H9 (cell line): Measurements from ENCODE around the gene LMX1A. TPM values are rescaled to one million over a fixed set of nuclear protein-coding genes. Genes with fewer than 3 reads are reported as not detected.

Source experiments
- DNase-seq: peaks from one replicate; pipeline ENCODE4 v3.0.0-alpha.2; 2017
- H2AFZ ChIP-seq: one replicate; pipeline ENCODE4 v1.6.1; 2013; ENCODE audit warnings: mild to moderate bottlenecking, low read length, control low read depth, moderate library complexity
- H2AK5ac ChIP-seq: 2 replicates; pipeline ENCODE4 v1.6.1; 2013; ENCODE audit warnings: low read length, control low read depth, mixed read lengths; ENCODE audit not compliant: insufficient read length
- H2BK120ac ChIP-seq: one replicate; pipeline ENCODE4 v1.6.1; 2013; ENCODE audit warnings: low read depth, mild to moderate bottlenecking, low read length, control low read depth, inconsistent platforms; ENCODE audit not compliant: poor library complexity, severe bottlenecking
- H2BK12ac ChIP-seq: 2 replicates; pipeline ENCODE4 v1.6.1; 2013; ENCODE audit warnings: low read length, control low read depth, mixed read lengths, low read depth; ENCODE audit not compliant: insufficient read length
- H2BK15ac ChIP-seq: 2 replicates; pipeline ENCODE4 v1.6.1; 2013; ENCODE audit warnings: low read depth, low read length, control low read depth
- H2BK20ac ChIP-seq: one replicate; pipeline ENCODE4 v1.6.1; 2013; ENCODE audit warnings: low read depth, mild to moderate bottlenecking, low read length, control low read depth, inconsistent platforms; ENCODE audit not compliant: poor library complexity, severe bottlenecking
- H2BK5ac ChIP-seq: 2 replicates; pipeline ENCODE4 v1.6.1; 2013; ENCODE audit warnings: low read length, control low read depth, mixed read lengths; ENCODE audit not compliant: insufficient read length
- H3K14ac ChIP-seq: 2 replicates; pipeline ENCODE4 v1.6.1; 2013; ENCODE audit warnings: low read length, control low read depth; ENCODE audit not compliant: insufficient read depth
- H3K18ac ChIP-seq: 2 replicates; pipeline ENCODE4 v1.6.1; 2013; ENCODE audit warnings: low read depth, mild to moderate bottlenecking, mixed read lengths, low read length, control low read depth; ENCODE audit not compliant: insufficient read length
- H3K23ac ChIP-seq: 2 replicates; pipeline ENCODE4 v1.6.1; 2013; ENCODE audit warnings: low read length, control low read depth, mixed read lengths, low read depth; ENCODE audit not compliant: insufficient read length
- H3K23me2 ChIP-seq: 2 replicates; pipeline ENCODE4 v1.6.1; 2013; ENCODE audit warnings: low read depth, mild to moderate bottlenecking, mixed read lengths, low read length, control low read depth; ENCODE audit not compliant: insufficient read length, poor library complexity, severe bottlenecking
- H3K27ac ChIP-seq: 2 replicates; pipeline ENCODE4 v1.5.1; 2013; ENCODE audit warnings: low read length, control low read depth, mixed read lengths, low read depth; ENCODE audit not compliant: insufficient read length
- H3K27me3 ChIP-seq: 2 replicates; pipeline ENCODE4 v1.6.1; 2013; ENCODE audit warnings: low read length, control low read depth, inconsistent platforms; ENCODE audit not compliant: insufficient read depth
- H3K4ac ChIP-seq: 2 replicates; pipeline ENCODE4 v1.6.1; 2013; ENCODE audit warnings: low read depth, mild to moderate bottlenecking, control low read depth, inconsistent platforms, low read length, moderate library complexity
- H3K4me1 ChIP-seq: 2 replicates; pipeline ENCODE4 v1.6.1; 2013; ENCODE audit warnings: low read length, control low read depth, inconsistent platforms; ENCODE audit not compliant: insufficient read depth
- H3K4me2 ChIP-seq: 2 replicates; pipeline ENCODE4 v1.6.1; 2013; ENCODE audit warnings: low read length, control low read depth, mixed read lengths; ENCODE audit not compliant: insufficient read length, insufficient read depth
- H3K56ac ChIP-seq: 2 replicates; pipeline ENCODE4 v1.6.1; 2013; ENCODE audit warnings: low read depth, mild to moderate bottlenecking, mixed read lengths, low read length, control low read depth; ENCODE audit not compliant: insufficient read length
- H3K79me1 ChIP-seq: 2 replicates; pipeline ENCODE4 v1.6.1; 2013; ENCODE audit warnings: low read depth, mild to moderate bottlenecking, moderate library complexity, low read length, control low read depth, inconsistent platforms; ENCODE audit not compliant: insufficient read depth, poor library complexity, severe bottlenecking
- H3K79me2 ChIP-seq: 2 replicates; pipeline ENCODE4 v1.6.1; 2013; ENCODE audit warnings: low read length, control low read depth, inconsistent platforms; ENCODE audit not compliant: insufficient read depth
- H3K9ac ChIP-seq: 2 replicates; pipeline ENCODE4 v1.6.1; 2013; ENCODE audit warnings: low read length, control low read depth, mixed read lengths; ENCODE audit not compliant: insufficient read length; ENCODE audit errors: extremely low read depth
- H3K9me3 ChIP-seq: one replicate; pipeline ENCODE4 v1.6.1; 2013; ENCODE audit warnings: low read depth, low read length, inconsistent platforms; ENCODE audit not compliant: control insufficient read depth
- H3T11ph ChIP-seq: one replicate; pipeline ENCODE4 v1.6.1; 2013; ENCODE audit warnings: mild to moderate bottlenecking, low read length, control low read depth, inconsistent platforms
- H4K20me1 ChIP-seq: one replicate; pipeline ENCODE4 v1.6.1; 2013; ENCODE audit not compliant: control insufficient read depth, insufficient read length, insufficient read depth
- H4K5ac ChIP-seq: 2 replicates; pipeline ENCODE4 v1.6.1; 2013; ENCODE audit warnings: low read depth, mild to moderate bottlenecking, mixed read lengths, low read length, control low read depth; ENCODE audit not compliant: insufficient read length
- H4K8ac ChIP-seq: replicated peaks from 2 replicates; pipeline ENCODE4 v1.6.1; 2013; ENCODE audit warnings: low read length, control low read depth, mixed read lengths, low read depth; ENCODE audit not compliant: insufficient read length
- H4K91ac ChIP-seq: 2 replicates; pipeline ENCODE4 v1.6.1; 2013; ENCODE audit warnings: low read depth, mild to moderate bottlenecking, moderate library complexity, mixed read lengths, low read length, control low read depth; ENCODE audit not compliant: insufficient read length
- H3K27ac Mint-ChIP-seq, 3 experiments: 2 replicates in 2 of 3; 3 replicates in 1 of 3; pipeline ENCODE4 v1.8.0; 2020 to 2021; ENCODE audit warnings: mixed read lengths in 3 of 3, mild to moderate bottlenecking in 1 of 3, moderate library complexity in 1 of 3
- H3K27me3 Mint-ChIP-seq: 2 replicates; pipeline ENCODE4 v1.8.0; 2021; ENCODE audit warnings: low read depth, mild to moderate bottlenecking, moderate library complexity, mixed read lengths
- H3K36me3 Mint-ChIP-seq, 3 experiments: 2 replicates in 2 of 3; 3 replicates in 1 of 3; pipeline ENCODE4 v1.8.0; 2020 to 2021; ENCODE audit warnings: low read depth in 3 of 3, mixed read lengths in 3 of 3; ENCODE audit not compliant: insufficient read depth in 1 of 3
- H3K4me1 Mint-ChIP-seq, 2 experiments: 2 replicates each; pipeline ENCODE4 v1.8.0; 2020; ENCODE audit warnings: mixed read lengths in 2 of 2
- H3K4me3 Mint-ChIP-seq, 2 experiments: 2 replicates in 1 of 2; 3 replicates in 1 of 2; pipeline ENCODE4 v1.8.0; 2020 to 2021; ENCODE audit warnings: mild to moderate bottlenecking in 2 of 2, mixed read lengths in 2 of 2, moderate library complexity in 1 of 2
- H3K9me3 Mint-ChIP-seq, 2 experiments: 2 replicates in 1 of 2; 3 replicates in 1 of 2; pipeline ENCODE4 v1.8.0; 2020; ENCODE audit warnings: mild to moderate bottlenecking in 2 of 2, mixed read lengths in 2 of 2, moderate library complexity in 1 of 2
- WGBS: extraction: QIAGEN DNeasy Blood & Tissue Kit; methylation state at CpG from one replicate; pipeline ENCODE4 v1.1.7; 2013; ENCODE audit warnings: missing lambda C conversion rate, low lambda C conversion rate, mixed read lengths; ENCODE audit not compliant: insufficient read length; ENCODE audit errors: extremely low coverage; 5-methylcytosine and 5-hydroxymethylcytosine counted together
- total RNA-seq: library from RNA; stranded (reverse); gene quantifications from 2 replicates; pipeline ENCODE4 v1.2.1, GENCODE V29; 2021
- TF ChIP-seq, protein P1 (sequence below): fragments of 200-600 bp; sonication (generic); conservative IDR thresholded peaks from 3 replicates; pipeline ENCODE4 v1.8.0; 2021; ENCODE audit warnings: antibody characterized with exemption, mild to moderate bottlenecking

LMX1A gene
- total RNA-seq, 1 experiment from 2014 or later: not detected

- Mint-ChIP-seq H3K27ac (no peak overlapping the region), H3K9me3 (no peaks in the 10 kb centered on the region), H3K4me1 (no peaks in the 10 kb centered on the region; a peak in 1 of 4 replicates), H3K27me3 (no peaks in the 10 kb centered on the region), H3K36me3 (no peaks in the 10 kb centered on the region), H3K4me3 (no peak overlapping the region)
- H3K79me2 ChIP-seq: no peaks in the 10 kb centered on the region
- H3K18ac ChIP-seq: no peak overlapping the region
- TF ChIP-seq, protein P1, sequence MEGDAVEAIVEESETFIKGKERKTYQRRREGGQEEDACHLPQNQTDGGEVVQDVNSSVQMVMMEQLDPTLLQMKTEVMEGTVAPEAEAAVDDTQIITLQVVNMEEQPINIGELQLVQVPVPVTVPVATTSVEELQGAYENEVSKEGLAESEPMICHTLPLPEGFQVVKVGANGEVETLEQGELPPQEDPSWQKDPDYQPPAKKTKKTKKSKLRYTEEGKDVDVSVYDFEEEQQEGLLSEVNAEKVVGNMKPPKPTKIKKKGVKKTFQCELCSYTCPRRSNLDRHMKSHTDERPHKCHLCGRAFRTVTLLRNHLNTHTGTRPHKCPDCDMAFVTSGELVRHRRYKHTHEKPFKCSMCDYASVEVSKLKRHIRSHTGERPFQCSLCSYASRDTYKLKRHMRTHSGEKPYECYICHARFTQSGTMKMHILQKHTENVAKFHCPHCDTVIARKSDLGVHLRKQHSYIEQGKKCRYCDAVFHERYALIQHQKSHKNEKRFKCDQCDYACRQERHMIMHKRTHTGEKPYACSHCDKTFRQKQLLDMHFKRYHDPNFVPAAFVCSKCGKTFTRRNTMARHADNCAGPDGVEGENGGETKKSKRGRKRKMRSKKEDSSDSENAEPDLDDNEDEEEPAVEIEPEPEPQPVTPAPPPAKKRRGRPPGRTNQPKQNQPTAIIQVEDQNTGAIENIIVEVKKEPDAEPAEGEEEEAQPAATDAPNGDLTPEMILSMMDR: peak; percentile 82
- no peaks in the 10 kb centered on the region for H3K23me2 ChIP-seq
- H3K4me2 ChIP-seq: no peak overlapping the region
- H2BK5ac ChIP-seq: no peak overlapping the region
- WGBS: no CpG with 5 or more reads among the region's 3 CpGs
- H3K27ac ChIP-seq: no peak overlapping the region
- H3K79me1 ChIP-seq: no peaks in the 10 kb centered on the region
- no peaks in the 10 kb centered on the region for H3K4me1 ChIP-seq
- no peak overlapping the region for H2BK120ac ChIP-seq
- peak; percentile 66 for DNase-seq
- no peak overlapping the region for H3K9ac ChIP-seq
- no peak overlapping the region for H4K91ac ChIP-seq
- no peaks in the 10 kb centered on the region for H4K20me1 ChIP-seq
- no peak overlapping the region for H3K23ac ChIP-seq
- H2BK12ac ChIP-seq: no peak overlapping the region
- no peak overlapping the region for H4K5ac ChIP-seq
- no peak overlapping the region for H2BK15ac ChIP-seq
- no peak overlapping the region for H4K8ac ChIP-seq
- H3K9me3 ChIP-seq: no peaks in the 10 kb centered on the region
- H3K27me3 ChIP-seq: no peaks in the 10 kb centered on the region
- H2AFZ ChIP-seq: no peak overlapping the region
- H3K14ac ChIP-seq: no peak overlapping the region
- H2AK5ac ChIP-seq: no peak overlapping the region
- no peak overlapping the region for H3K56ac ChIP-seq
- no peak overlapping the region for H3T11ph ChIP-seq
- H2BK20ac ChIP-seq: no peak overlapping the region
- no peak overlapping the region for H3K4ac ChIP-seq
These were observed 47.4 kb upstream of the LMX1A start for GRCh38 chr1:165403835-165404482.
